GM18502 (cell line): ENCODE results near the gene OR1C1.
"Not testable (repeated sequence)": the region's sequence is repeated elsewhere in the genome, so short reads cannot be mapped to it uniquely, and the experiment has no call there.

Experiments
- ATAC-seq: cut with Tn5 transposase; IDR thresholded peaks from one replicate; pipeline ENCODE4 v1.9.1; 2021; ENCODE audit warnings: mild to moderate bottlenecking; ENCODE audit not compliant: unreplicated experiment, poor library complexity

The OR1C1 gene, protein sequence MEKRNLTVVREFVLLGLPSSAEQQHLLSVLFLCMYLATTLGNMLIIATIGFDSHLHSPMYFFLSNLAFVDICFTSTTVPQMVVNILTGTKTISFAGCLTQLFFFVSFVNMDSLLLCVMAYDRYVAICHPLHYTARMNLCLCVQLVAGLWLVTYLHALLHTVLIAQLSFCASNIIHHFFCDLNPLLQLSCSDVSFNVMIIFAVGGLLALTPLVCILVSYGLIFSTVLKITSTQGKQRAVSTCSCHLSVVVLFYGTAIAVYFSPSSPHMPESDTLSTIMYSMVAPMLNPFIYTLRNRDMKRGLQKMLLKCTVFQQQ

DNA sequence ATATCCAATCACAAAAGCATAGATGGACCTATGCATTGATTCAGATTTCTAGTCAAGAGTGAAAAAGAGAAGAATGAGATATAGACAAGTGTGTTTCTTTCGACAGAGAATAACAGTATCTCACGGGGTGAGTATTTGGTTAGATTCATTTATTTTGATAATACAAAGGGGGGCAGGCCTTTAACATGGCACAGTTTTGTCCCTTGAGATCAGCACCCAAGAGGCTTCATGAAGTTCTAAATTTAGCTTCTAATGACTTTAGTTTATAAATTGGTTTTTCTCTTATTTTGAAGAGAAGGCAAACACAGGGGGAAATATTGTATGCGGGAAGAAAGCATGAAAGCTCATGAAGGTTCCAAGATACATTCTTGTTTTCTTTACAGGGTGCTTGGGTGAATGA, at the start of gene OR1C1:
OR1C1 (minus strand) TSS at position 101 of the 400 bp plus-strand sequence. CDS start 2,150 bp downstream, outside the sequence.
- no peak for ATAC-seq

DNA sequence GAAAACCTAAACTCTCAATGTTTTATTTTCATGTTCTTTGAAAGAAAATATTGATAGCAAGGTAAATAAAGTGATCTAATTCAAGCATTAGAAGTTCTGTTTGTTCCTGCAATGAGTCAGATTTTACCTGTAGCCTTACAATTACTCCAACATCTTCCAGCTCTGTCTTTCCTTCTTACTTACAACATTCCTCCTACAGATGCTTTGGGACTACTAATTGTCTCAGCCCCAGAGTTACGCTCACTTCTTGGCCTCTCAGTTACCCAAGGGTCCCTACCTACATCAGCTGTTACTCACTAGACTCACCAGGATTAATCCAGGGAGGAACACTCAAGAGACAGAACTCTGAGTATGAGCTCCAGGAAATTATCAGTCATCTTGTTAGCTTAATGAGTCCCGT, 37.2 kb upstream of the OR1C1 start:
- no peak for ATAC-seq

DNA sequence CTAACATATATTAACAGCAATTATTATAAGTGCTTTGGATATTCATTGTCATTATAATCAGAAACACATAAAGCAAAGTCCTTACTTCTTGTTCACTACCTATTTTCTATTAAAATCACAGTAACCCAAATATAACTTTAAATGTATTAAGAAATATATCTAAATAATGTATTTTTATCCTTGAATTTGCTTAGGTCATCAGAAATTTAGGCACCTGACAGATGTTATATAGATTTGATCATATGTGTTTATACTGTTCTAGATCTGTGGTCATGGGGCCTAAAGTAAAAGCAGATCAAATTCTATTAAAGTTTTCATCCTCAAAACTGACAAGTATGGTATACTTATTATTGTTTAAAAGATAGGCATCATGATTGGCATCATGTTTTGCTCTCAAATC, 9.2 kb upstream of the OR1C1 start:
- no peak for ATAC-seq

DNA sequence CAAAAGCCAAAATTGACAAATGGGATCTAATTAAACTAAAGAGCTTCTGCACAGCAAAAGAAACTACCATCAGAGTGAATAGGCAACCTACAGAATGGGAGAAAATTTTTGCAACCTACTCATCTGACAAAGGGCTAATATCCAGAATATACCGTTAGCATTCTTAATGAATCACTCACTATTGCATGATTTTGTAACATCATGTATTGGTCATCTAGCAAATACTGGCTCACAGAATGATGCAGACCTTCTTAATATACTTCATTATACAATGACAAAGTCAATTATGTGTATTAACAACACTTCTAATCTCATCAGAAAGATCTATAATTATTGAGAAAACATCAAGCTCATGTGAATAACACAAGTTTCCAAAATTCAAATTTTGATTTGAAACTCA, 6.0 kb downstream of the OR1C1 start:
- not testable (repeated sequence) for ATAC-seq

DNA sequence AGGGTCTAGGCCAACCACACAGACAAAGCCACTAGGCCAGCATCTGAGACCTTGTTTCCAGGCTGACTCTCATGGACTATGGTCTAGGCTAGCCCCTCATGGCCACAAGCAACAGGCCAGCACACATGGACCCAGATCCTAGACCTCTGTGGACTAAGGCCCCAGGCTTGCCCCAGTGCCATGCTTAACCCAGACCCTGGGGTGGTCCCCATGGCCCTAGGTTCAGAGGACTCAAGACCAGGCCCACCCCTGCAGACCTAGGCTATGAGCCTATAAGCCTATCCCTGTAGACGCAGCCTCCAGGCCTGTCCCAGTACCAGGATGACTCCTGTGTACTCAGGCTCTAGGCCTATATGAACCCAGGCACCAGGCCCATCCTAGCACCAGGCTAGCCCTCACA, 10.5 kb downstream of the OR1C1 start:
- ATAC-seq: no peak

GRCh38 chr1:247748041-247748440, 12.3 kb downstream of the OR1C1 start, which contains the start of gene OR14A2:
Gene OR14A2 (minus strand): TSS chr1:247748141.
- no peak for ATAC-seq

DNA sequence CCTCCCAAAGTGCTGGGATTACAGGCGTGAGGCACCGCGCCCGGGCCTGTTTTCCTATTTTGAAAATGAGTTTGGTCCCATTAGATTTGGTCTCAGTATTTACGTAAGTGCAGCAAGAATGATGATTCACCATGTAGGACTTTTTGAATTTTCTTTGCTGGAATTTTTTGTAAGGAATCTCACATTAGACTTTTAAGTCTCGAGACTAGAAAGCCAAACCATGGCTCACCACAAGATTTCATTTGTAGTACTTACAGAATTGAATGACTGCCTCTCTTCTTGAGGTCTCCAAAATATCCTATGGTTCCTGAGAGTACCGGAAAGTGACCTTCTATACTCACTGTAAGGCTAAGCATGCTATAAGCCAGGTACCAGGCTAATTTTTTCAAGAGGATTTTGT, 12.7 kb downstream of the OR1C1 start:
- ATAC-seq: no peak

DNA sequence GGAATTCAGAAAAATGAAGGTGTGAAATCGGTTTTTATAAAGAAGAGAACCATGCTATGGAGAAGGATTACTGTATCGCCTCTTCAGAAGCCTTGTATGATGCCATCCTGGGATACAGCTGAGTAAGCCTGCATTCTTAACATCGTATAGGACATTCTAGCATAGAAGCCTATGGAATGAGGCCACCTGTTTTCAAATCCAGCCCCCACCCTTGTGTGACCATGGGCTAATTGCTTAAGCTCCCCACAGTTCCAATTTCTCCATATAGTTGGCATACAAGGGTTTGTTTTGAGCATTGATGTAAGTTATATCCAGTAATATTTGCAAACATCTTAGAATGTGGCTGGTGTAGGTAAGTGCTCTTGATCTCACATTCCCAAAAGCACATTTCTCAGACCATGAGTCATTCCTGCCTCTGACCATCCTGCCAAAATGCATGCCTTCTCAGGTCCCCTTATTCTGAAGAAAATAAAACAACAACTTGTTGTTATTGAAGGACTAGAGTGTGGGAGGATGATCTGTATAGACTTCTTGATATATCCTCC, 13.9 kb downstream of the OR1C1 start:
- no peak for ATAC-seq

DNA sequence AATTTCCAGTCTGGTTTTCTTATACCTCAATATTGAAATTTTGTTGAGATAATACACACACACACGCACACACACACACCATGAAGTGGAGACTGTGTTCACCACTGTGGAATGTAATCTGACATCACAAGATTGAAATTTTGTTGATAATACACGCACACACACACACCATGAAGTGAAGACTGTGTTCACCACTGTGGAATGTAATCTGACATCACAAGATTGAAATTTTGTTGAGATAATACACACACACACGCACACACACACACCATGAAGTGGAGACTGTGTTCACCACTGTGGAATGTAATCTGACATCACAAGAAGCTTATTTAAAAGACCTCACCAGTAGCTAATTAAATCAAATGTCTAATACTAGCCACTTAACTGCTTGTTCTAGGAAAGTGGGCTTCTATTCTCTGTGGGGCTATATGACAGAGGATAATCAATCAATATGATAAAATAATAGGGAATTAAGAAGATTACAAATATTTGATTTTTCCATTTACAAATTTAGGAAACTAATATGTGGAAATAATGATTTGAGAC, 18.1 kb downstream of the OR1C1 start:
- ATAC-seq: not testable (repeated sequence)

DNA sequence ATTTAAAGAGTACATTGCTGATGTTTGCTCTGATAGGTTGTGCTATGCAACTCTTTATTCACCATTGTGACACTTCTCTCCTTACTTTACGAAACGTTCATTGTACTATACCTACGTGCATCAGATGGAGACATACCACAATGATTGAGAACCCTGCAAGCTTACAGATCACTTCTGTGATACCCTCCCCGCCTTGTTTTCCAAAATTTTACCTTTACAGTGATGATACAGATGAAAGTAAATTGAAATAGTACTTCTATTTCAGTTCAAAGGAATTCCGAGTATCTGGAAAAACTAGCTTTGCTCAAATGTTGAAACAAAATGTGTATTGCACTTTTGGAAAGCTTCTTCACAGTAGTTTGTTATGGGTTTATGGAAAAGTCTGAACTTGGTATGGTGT, 18.6 kb downstream of the OR1C1 start:
- no peak for ATAC-seq

- no peak for ATAC-seq
Observed at GRCh38 chr1:247740721-247741120, 19.6 kb downstream of the OR1C1 start.

GRCh38 chr1:247738315-247738714, 22.0 kb downstream of the OR1C1 start, which contains the start of gene OR14K1:
Gene OR14K1 (plus strand): TSS chr1:247738615. CDS start chr1:247738615, 0 bp downstream.
- ATAC-seq: no peak

- no peak for ATAC-seq
Observed at GRCh38 chr1:247721222-247721621, 39.1 kb downstream of the OR1C1 start.

GRCh38 chr1:247716546-247716945, 43.8 kb downstream of the OR1C1 start, which contains the start of gene OR6F1:
Gene OR6F1 (minus strand): TSS chr1:247716646. CDS start chr1:247712755, 3,891 bp downstream.
- no peak for ATAC-seq

GRCh38 chr1:247713753-247714152, 46.6 kb downstream of the OR1C1 start:
- ATAC-seq: no peak

GRCh38 chr1:247710681-247711080, 49.7 kb downstream of the OR1C1 start:
- ATAC-seq: not testable (repeated sequence)
